Common myeloid progenitor, CD34-positive (primary cell): ENCODE measurements around the gene BFSP2.

Source experiments
- CTCF ChIA-PET: fragments of 350-600 bp; sonication (Branson Sonifier 250); formaldehyde crosslinking; loops from one replicate; lab custom pipeline; 2021; ENCODE audit warnings: antibody characterized with exemption; lab: Charles Lee
- POLR2A ChIA-PET: fragments of 350-600 bp; sonication (Branson Sonifier 250); formaldehyde crosslinking; loops from one replicate; lab custom pipeline; 2021; ENCODE audit warnings: antibody characterized with exemption; lab: Charles Lee
- DNase-seq, 3 donors: peaks; one replicate each; pipeline versions ENCODE4 v3.0.0 to v3.0.0-alpha.2; 2013
- H3K27ac ChIP-seq, 2 experiments: 1 replicate in 1 of 2; 2 replicates in 1 of 2; pipeline ENCODE4 v1.7.0; 2013; ENCODE audit warnings: inconsistent platforms in 2 of 2, low read length in 2 of 2, mild to moderate bottlenecking in 2 of 2, low read depth in 1 of 2, moderate library complexity in 1 of 2; ENCODE audit not compliant: severe bottlenecking in 2 of 2, insufficient read depth in 1 of 2, poor library complexity in 1 of 2
- H3K27me3 ChIP-seq, 5 experiments: replicated peaks in 2 of 5; 1 replicate in 3 of 5; 2 replicates in 2 of 5; pipeline versions ENCODE4 v1.6.1 to v1.7.0; 2013; ENCODE audit warnings: low read length in 4 of 5, mild to moderate bottlenecking in 2 of 5, moderate library complexity in 2 of 5, inconsistent platforms in 1 of 5; ENCODE audit not compliant: insufficient read depth in 5 of 5, control insufficient read depth in 4 of 5
- H3K36me3 ChIP-seq, 4 experiments: 1 replicate in 2 of 4; 2 replicates in 2 of 4; pipeline versions ENCODE4 v1.6.1 to v1.7.0; 2013; ENCODE audit warnings: low read length in 3 of 4, control low read depth in 1 of 4, mild to moderate bottlenecking in 1 of 4; ENCODE audit not compliant: control insufficient read depth in 4 of 4, insufficient read depth in 4 of 4
- H3K4me1 ChIP-seq, 4 experiments: 1 replicate in 3 of 4; 2 replicates in 1 of 4; pipeline versions ENCODE4 v1.6.1 to v1.7.1; 2013; ENCODE audit warnings: low read length in 3 of 4, mild to moderate bottlenecking in 3 of 4, control low read depth in 1 of 4, inconsistent platforms in 1 of 4, moderate library complexity in 1 of 4; ENCODE audit not compliant: control insufficient read depth in 4 of 4, insufficient read depth in 4 of 4; ENCODE audit errors: control extremely low read depth in 1 of 4
- H3K4me3 ChIP-seq, 7 experiments: 1 replicate in 4 of 7; 2 replicates in 3 of 7; pipeline versions ENCODE4 v1.5.1 to v1.7.0; 2013; ENCODE audit warnings: mild to moderate bottlenecking in 7 of 7, low read length in 6 of 7, moderate library complexity in 6 of 7, inconsistent platforms in 2 of 7, low read depth in 2 of 7, control low read depth in 1 of 7; ENCODE audit not compliant: insufficient read depth in 4 of 7, control insufficient read depth in 1 of 7; ENCODE audit errors: extremely low read depth in 1 of 7
- H3K9me3 ChIP-seq, 5 experiments: 1 replicate in 4 of 5; 2 replicates in 1 of 5; pipeline versions ENCODE4 v1.6.1 to v1.7.1; 2013; ENCODE audit warnings: low read length in 4 of 5, mild to moderate bottlenecking in 2 of 5, inconsistent platforms in 1 of 5, low read depth in 1 of 5, moderate library complexity in 1 of 5; ENCODE audit not compliant: control insufficient read depth in 4 of 5, insufficient read depth in 2 of 5; ENCODE audit errors: control extremely low read depth in 1 of 5
- WGBS: methylation state at CpG from one replicate; pipeline ENCODE4 v1.1.5; 2013; ENCODE audit not compliant: insufficient coverage; 5-methylcytosine and 5-hydroxymethylcytosine counted together

Gene BFSP2

DNA sequence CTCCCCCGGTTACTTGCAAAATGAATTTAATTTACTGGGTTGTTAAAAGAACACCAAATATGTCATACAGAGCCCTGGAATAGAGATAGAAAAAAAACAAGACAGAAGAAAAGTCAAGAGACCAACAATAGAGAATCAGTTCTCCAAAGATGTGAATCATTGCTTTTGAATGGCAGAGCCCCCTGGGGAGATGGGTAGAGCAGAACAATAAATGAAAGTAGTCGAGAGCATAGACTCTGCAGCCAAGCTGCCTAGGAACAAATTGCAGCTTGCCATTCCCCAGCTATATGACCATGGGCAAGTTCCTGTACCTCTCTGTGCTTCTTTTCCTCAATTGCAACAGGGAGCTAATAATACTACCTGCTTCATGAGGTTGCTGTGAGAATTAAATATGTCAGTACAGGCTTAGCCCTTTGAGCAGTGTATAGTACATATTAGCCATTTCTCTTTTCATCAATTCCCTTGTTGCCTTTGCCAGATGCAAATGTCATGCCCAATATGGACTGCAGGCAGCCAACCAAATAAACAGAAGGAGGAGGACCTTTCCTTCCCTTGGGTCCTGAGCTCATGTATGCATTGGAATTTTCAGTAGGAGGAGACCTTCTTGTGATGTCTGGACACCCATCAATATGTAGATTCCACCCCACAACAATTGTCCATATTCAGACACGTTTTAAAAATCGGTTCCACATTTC is 25.0 kb upstream of the BFSP2 start:
- ChIA-PET POLR2A (no interaction called here), CTCF (interaction anchor here (0.7 to 6.9 kb wide), 8 partner anchors 8 to 648 kb away, joined by 3 to 51 read pairs (median 6); no protein-coding TSS in a partner anchor)
- Histone ChIP-seq H3K27ac (no peak overlapping the region), H3K4me3 (no peak overlapping the region), H3K4me1 (no peaks in the 10 kb centered on the region), H3K36me3 (no peaks in the 10 kb centered on the region), H3K27me3 (peaks cover 0 to 7% (median 0%) of the 10 kb centered on the region in 5 experiments), H3K9me3 (no peaks in the 10 kb centered on the region)
- DNase-seq, result no peak
- WGBS, result 90% methylated on average over 2 of the region's 4 CpGs

DNA sequence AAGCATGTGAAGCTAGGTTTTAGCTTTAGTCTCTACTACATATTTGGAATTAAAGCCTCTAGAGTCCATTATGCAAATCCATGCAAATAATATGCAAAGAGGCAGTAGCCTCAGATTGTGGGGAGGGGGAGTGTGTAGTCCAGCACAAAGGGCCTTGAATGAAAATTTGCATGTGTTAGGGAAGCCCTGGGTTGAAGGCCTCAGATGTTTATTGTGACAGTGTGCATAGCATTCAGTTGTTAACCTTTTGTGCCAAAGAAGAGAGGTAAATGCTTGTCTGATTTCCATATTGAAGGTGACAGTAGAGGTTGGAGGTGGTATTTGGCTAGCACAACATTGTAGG is 24.5 kb upstream of the BFSP2 start:
- no peaks in the 10 kb centered on the region for H3K9me3 ChIP-seq
- H3K4me1 ChIP-seq, result no peaks in the 10 kb centered on the region
- H3K36me3 ChIP-seq, result no peaks in the 10 kb centered on the region
- ChIA-PET POLR2A (no interaction called here), CTCF (interaction anchor here (1.2 to 6.9 kb wide), 5 partner anchors 12 to 649 kb away, joined by 5 to 51 read pairs (median 12); no protein-coding TSS in a partner anchor)
- H3K4me3 ChIP-seq, result no peak overlapping the region
- no peak overlapping the region for H3K27ac ChIP-seq
- peaks cover 0 to 7% (median 0%) of the 10 kb centered on the region in 5 experiments for H3K27me3 ChIP-seq
- no peak for DNase-seq

DNA sequence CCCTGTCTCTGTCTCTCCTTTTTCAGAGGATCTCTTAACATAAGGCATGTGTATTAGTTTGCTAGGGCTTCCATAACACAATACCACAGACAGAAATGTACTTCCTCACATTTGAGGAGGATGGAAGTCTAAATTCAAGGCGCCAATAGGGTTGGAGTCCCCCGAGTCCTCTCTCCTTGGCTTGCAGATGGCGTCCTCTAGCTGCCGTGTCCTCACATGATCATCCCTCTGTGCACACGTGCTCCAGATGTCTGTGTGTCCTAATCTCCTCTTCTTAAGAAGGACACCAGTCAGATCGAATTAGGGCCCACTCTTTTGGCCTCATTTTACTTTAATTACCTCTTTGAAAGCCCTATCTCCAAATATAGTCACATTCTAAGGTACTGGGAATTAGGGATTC is 23.0 kb upstream of the BFSP2 start:
- Histone ChIP-seq H3K27me3 (peaks cover 0 to 8% (median 0%) of the 10 kb centered on the region in 5 experiments), H3K9me3 (no peaks in the 10 kb centered on the region), H3K4me1 (no peaks in the 10 kb centered on the region), H3K4me3 (no peak overlapping the region), H3K36me3 (no peaks in the 10 kb centered on the region), H3K27ac (no peak overlapping the region)
- CTCF ChIA-PET, result interaction anchor here (0.9 to 6.9 kb wide), 12 partner anchors 9 to 654 kb away, joined by 3 to 51 read pairs (median 4); partner anchors contain the start of gene TMEM108
- POLR2A ChIA-PET, result no interaction called here
- peak in 2 of 3 donors; percentile 10 to 12 for DNase-seq
- WGBS, result 82% methylated on average over 6 of the region's 6 CpGs

DNA sequence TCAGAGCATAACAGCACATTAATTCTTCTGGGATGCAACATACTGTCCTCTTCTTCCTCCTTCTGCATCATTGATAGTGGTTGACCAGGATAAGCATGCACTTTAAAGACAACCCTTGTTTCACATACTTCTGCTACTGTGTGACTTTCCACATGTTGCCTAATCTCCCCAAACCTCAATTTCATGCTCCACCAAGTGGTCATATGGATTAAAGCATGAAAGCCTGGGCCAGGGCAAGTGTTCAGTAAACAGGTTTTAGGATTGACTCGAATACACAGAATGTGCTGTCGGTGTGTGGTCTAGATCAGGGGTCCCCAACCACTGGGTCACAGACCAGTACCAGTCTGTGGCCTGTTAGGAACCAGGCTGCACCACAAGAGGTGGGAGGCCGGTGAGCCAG is 22.5 kb upstream of the BFSP2 start:
- Histone ChIP-seq H3K9me3 (no peaks in the 10 kb centered on the region), H3K4me3 (no peak overlapping the region)
- POLR2A ChIA-PET, result no interaction called here

DNA sequence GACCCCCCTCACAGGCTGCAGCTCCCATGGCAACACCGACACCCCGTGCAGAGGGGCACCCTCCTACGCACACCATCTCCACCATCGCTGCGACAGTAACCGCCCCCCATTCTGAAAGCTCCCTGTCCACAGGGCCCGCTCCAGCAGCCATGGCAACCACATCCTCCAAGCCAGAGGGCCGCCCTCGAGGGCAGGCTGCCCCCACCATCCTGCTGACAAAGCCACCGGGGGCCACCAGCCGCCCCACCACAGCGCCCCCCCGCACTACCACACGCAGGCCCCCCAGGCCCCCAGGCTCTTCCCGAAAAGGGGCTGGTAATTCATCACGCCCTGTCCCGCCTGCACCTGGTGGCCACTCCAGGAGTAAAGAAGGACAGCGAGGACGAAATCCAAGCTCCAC is 19.9 kb upstream of the BFSP2 start:
- 90% methylated on average over 9 of the region's 19 CpGs for WGBS
- Histone ChIP-seq H3K36me3 (no peaks in the 10 kb centered on the region), H3K27me3 (peaks cover 0 to 6% (median 0%) of the 10 kb centered on the region in 5 experiments), H3K9me3 (no peaks in the 10 kb centered on the region), H3K27ac (no peak overlapping the region), H3K4me1 (peaks cover 0 to 4% (median 0%) of the 10 kb centered on the region in 4 experiments), H3K4me3 (no peak overlapping the region)
- CTCF ChIA-PET, result interaction anchor here (1.2 to 5.8 kb wide), 5 partner anchors 8 to 652 kb away, joined by 3 to 55 read pairs (median 35); no protein-coding TSS in a partner anchor
- no peak for DNase-seq
- POLR2A ChIA-PET, result no interaction called here

More for the DNA sequence above, 22.5 kb upstream of the BFSP2 start:
- Histone ChIP-seq H3K27me3 (peaks cover 0 to 7% (median 0%) of the 10 kb centered on the region in 5 experiments), H3K4me1 (no peaks in the 10 kb centered on the region), H3K36me3 (no peaks in the 10 kb centered on the region), H3K27ac (no peak overlapping the region)
- 75% methylated on average over 3 of the region's 3 CpGs for WGBS
- CTCF ChIA-PET, result interaction anchor here (0.9 to 6.9 kb wide), 11 partner anchors 9 to 654 kb away, joined by 3 to 51 read pairs (median 4); partner anchors contain the start of gene TMEM108
- peak; percentile 39 to 68 (median 62) for DNase-seq

DNA sequence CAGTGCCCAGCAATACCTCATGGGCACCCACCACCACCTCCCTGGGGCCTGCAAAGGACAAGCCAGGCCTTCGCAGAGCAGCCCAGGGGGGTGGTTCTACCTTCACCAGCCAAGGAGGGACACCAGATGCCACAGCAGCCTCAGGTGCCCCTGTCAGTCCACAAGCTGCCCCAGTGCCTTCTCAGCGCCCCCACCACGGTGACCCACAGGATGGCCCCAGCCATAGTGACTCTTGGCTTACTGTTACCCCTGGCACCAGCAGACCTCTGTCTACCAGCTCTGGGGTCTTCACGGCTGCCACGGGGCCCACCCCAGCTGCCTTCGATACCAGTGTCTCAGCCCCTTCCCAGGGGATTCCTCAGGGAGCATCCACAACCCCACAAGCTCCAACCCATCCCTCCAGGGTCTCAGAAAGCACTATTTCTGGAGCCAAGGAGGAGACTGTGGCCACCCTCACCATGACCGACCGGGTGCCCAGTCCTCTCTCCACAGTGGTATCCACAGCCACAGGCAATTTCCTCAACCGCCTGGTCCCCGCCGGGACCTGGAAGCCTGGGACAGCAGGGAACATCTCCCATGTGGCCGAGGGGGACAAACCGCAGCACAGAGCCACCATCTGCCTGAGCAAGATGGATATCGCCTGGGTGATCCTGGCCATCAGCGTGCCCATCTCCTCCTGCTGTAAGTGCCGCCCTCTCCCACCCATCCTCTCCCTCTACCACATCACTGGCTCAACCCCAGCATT is 19.2 kb upstream of the BFSP2 start:
- no peak overlapping the region for H3K27ac ChIP-seq
- H3K9me3 ChIP-seq, result no peaks in the 10 kb centered on the region
- POLR2A ChIA-PET, result no interaction called here
- WGBS, result 98% methylated on average over 15 of the region's 16 CpGs
- peaks cover 0 to 4% (median 0%) of the 10 kb centered on the region in 4 experiments for H3K4me1 ChIP-seq
- no peaks in the 10 kb centered on the region for H3K36me3 ChIP-seq
- peaks cover 0 to 6% (median 0%) of the 10 kb centered on the region in 5 experiments for H3K27me3 ChIP-seq
- CTCF ChIA-PET, result interaction anchor here (0.9 to 5.8 kb wide), 7 partner anchors 8 to 653 kb away, joined by 3 to 55 read pairs (median 30); no protein-coding TSS in a partner anchor
- no peak for DNase-seq
- no peak overlapping the region for H3K4me3 ChIP-seq
